Measurements from ENCODE around the gene PRODH. TPM values are rescaled to one million over a fixed set of nuclear protein-coding genes. Genes with fewer than 3 reads are reported as not detected.
"Not testable (repeated sequence)": the region's sequence is repeated elsewhere in the genome, so short reads cannot be mapped to it uniquely, and the experiment has no call there.

Gene PRODH
- total and polyA plus RNA-seq, 2 donors (not counting 3 experiments of a cell fraction or from before 2014, with no cell fraction given), result not detected

- Histone ChIP-seq H3K9me1 (replicated peaks; ENCODE audit: control insufficient read depth, extremely low read depth, insufficient read depth, low read length) (no peaks in the 10 kb centered on the region), H3K4me1 (ENCODE audit: control insufficient read depth, extremely low read depth, insufficient read depth, low read length) (no peaks in the 10 kb centered on the region), H3K4me2 (ENCODE audit: insufficient read depth, low read length) (no peak overlapping the region), H3K4me3 (replicated peaks in 1 of 3; ENCODE audit: insufficient read depth in 1 of 3, low read depth in 1 of 3, low read length in 3 of 3) (no peak overlapping the region), H4K20me1 (replicated peaks; ENCODE audit: control insufficient read depth, extremely low read depth, insufficient read depth, low read length) (no peaks in the 10 kb centered on the region), H3K27me3 (ENCODE audit: control insufficient read depth in 2 of 2, insufficient read depth in 2 of 2, low read length in 2 of 2) (no peaks in the 10 kb centered on the region), H3K9ac (replicated peaks; ENCODE audit: extremely low read depth, insufficient read depth, low read length) (no peak overlapping the region), H3K36me3 (ENCODE audit: control insufficient read depth in 2 of 2, extremely low read depth in 1 of 2, insufficient read depth in 2 of 2, low read length in 2 of 2) (no peaks in the 10 kb centered on the region), H3K27ac (ENCODE audit: insufficient read depth, low read depth, low read length) (no peak overlapping the region), H3K79me2 (ENCODE audit: control insufficient read depth, insufficient read depth, low read length) (no peaks in the 10 kb centered on the region), H3K9me3 (replicated peaks; ENCODE audit: control insufficient read depth, insufficient read depth, low read length) (no peaks in the 10 kb centered on the region), H2AFZ (ENCODE audit: low read depth, low read length) (no peak overlapping the region)
- ChIA-PET CTCF (interaction anchor here (1.3 kb wide), 1 partner anchor 16 kb away, joined by 4 read pairs; no protein-coding TSS in a partner anchor), POLR2A (no interaction called here)
- FAIRE-seq (no peak), DNase-seq (ENCODE audit: low read depth, low spot score) (no peak)
- intact Hi-C loops (cut with micrococcal nuclease), result no loop called here
- TF ChIP-seq FOS (IDR thresholded peaks at IDR 0.05; ENCODE audit: borderline replicate concordance, insufficient read depth, low read length) (no peak), POLR2AphosphoS5 (IDR thresholded peaks at IDR 0.05; ENCODE audit: insufficient read depth, low read depth, low read length) (no peak), EZH2 (IDR thresholded peaks at IDR 0.05; ENCODE audit: borderline replicate concordance, low read depth, low read length, severe bottlenecking) (no peak), JUN (IDR thresholded peaks at IDR 0.05; ENCODE audit: borderline replicate concordance, insufficient read depth, insufficient read length, low read depth) (no peak), MAX (IDR thresholded peaks at IDR 0.05; ENCODE audit: insufficient read depth, insufficient read length) (no peak), MYC (IDR thresholded peaks at IDR 0.05; ENCODE audit: low read depth, low read length) (no peak), POLR2A (IDR thresholded peaks at IDR 0.05; ENCODE audit: low read depth, low read length) (no peak), GATA2 (IDR thresholded peaks at IDR 0.05; ENCODE audit: insufficient read depth, insufficient read length, low read depth, low read length) (no peak), CTCF (IDR thresholded peaks at IDR 0.05; ENCODE audit: extremely low read depth in 1 of 2, insufficient read depth in 1 of 2, low read depth in 1 of 2, low read length in 2 of 2) (no peak)
- dilution Hi-C loops (cut with MboI; ENCODE audit: extremely low pct_ligation_motif_present, low sequenced_read_pairs), result no loop called here
- no TSS peak for BruUV-seq (replicated peaks)
These were observed 29.2 kb downstream of the PRODH start for GRCh38 chr22:18906896-18907295.

- dilution Hi-C loops (cut with MboI; ENCODE audit: extremely low pct_ligation_motif_present, low sequenced_read_pairs); H3K36me3 ChIP-seq (ENCODE audit: control insufficient read depth in 2 of 2, extremely low read depth in 1 of 2, insufficient read depth in 2 of 2, low read length in 2 of 2); H3K79me2 ChIP-seq (ENCODE audit: control insufficient read depth, insufficient read depth, low read length); H3K4me2 ChIP-seq (ENCODE audit: insufficient read depth, low read length); H3K27ac ChIP-seq (ENCODE audit: insufficient read depth, low read depth, low read length); H3K27me3 ChIP-seq (ENCODE audit: control insufficient read depth in 2 of 2, insufficient read depth in 2 of 2, low read length in 2 of 2); H4K20me1 ChIP-seq (replicated peaks; ENCODE audit: control insufficient read depth, extremely low read depth, insufficient read depth, low read length); DNase-seq (ENCODE audit: low read depth, low spot score); BruUV-seq (replicated peaks); H3K9ac ChIP-seq (replicated peaks; ENCODE audit: extremely low read depth, insufficient read depth, low read length); H3K9me3 ChIP-seq (replicated peaks; ENCODE audit: control insufficient read depth, insufficient read depth, low read length); H3K4me1 ChIP-seq (ENCODE audit: control insufficient read depth, extremely low read depth, insufficient read depth, low read length); intact Hi-C loops (cut with micrococcal nuclease); H3K9me1 ChIP-seq (replicated peaks; ENCODE audit: control insufficient read depth, extremely low read depth, insufficient read depth, low read length); H3K4me3 ChIP-seq (replicated peaks in 1 of 3; ENCODE audit: insufficient read depth in 1 of 3, low read depth in 1 of 3, low read length in 3 of 3); FAIRE-seq; H2AFZ ChIP-seq (ENCODE audit: low read depth, low read length): not testable (repeated sequence)
- ChIA-PET POLR2A (interaction anchor here (0.5 to 0.6 kb wide), 2 partner anchors 105 to 156 kb away, joined by 3 read pairs; no protein-coding TSS in a partner anchor), CTCF (interaction anchor here (1.3 kb wide), 1 partner anchor 16 kb away, joined by 4 read pairs; no protein-coding TSS in a partner anchor)
These were observed 29.7 kb downstream of the PRODH start for GRCh38 chr22:18906410-18906745.

Measured in endothelial cell of umbilical vein (primary cell).